ENCODE measurements around the gene CT55.

DNA sequence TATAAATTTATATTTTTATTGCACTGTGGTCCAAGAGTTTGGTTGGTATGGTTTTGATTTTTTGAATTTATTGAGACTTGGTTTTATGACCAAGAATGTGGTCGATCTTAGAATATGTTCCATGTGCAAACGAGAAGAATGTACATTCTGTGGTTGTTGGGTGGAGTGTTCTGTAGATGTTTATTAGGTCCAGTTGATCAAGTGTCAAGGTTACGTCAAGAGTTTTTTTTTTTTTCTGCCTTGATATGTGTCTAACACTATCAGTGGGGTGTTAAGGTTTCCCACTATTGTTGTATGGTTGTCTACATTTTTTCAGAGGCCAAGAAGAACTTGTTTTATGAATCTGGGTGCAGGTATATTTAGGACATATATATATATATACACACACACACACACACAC, 61.6 kb downstream of the CT55 start:
- TF ChIP-seq POLR2A (IDR thresholded peaks at IDR 0.05; ENCODE audit: low read length) (no peak), GATA1 (IDR thresholded peaks at IDR 0.05; ENCODE audit: low read depth, low read length) (no peak)
